Stimulated activated CD8-positive, alpha-beta memory T cell treated with anti-CD3 and anti-CD28 coated beads, Interleukin-7, amount 100 ng/mL, for 4 hours (primary cell): ENCODE measurements around the gene AMBN.
"Not testable (repeated sequence)": the region's sequence is repeated elsewhere in the genome, so short reads cannot be mapped to it uniquely, and the experiment has no call there.

ENCODE experiments used
- DNase-seq, 2 donors: peaks; one replicate each; pipeline ENCODE4 v3.0.0-alpha.2; 2020; ENCODE audit warnings: low read depth in 2 of 2

The AMBN gene

DNA sequence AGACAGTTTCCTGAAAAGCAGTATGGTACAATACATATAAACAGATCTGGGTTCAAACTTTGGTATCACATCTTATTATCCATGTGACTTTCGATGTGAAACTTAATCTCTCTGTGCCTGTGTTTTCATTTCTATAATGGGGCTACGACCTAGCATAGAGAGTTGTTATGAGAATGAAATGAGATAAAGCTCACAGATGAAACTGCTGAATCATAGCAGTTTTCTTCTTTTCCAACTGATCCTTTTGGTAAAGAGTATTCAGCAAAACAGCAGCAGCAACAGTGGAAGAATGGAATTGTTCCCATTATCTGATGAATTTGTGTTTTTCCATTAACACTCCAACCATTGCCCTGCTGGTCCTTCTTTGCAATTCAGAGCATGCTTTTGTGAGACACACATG, 16.3 kb downstream of the AMBN start:
- no peak for DNase-seq

DNA sequence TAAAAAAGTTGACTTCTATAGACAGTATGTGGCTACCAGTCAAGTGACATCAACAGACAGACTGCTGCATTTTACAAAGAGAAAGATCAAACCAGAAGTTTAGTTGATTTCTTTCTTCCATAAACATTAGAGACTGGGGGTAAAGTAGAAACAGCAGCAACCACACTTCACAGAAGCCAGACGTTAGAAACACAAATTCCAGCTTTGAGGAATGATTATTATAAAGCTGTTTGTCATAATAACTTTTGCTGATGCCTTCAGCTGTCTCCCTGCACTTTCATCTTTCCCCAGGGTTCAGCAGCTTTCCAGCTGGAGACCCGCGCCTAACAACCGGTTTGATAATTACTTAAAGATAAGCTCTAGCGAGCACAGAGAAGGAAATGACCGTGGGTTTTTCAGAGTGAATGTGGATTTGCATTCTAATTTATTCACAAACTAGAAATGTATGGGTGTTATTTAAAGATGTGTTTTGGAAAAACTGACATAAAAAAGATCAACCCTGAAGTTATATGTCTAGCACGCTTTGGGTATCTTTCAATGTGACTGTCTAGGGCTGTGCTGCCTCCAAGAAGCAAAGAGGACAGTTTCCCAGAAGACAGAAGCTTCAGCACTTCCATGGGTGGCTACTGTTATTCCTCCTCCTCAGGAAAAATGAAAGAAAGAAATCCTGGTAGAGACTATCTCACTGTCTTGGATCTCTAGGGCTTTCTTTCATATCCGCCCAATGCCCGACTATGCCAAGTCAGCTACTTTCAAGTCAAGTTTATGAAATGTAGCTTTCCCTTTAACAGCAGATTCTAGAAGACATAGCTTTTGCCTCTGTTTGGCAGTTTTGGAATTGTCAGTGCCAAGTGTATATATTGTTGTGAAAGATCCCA, 21.5 kb downstream of the AMBN start:
- DNase-seq, result no peak

GRCh38 chr4:70614184-70614555, 22.1 kb downstream of the AMBN start:
- DNase-seq, result no peak

DNA sequence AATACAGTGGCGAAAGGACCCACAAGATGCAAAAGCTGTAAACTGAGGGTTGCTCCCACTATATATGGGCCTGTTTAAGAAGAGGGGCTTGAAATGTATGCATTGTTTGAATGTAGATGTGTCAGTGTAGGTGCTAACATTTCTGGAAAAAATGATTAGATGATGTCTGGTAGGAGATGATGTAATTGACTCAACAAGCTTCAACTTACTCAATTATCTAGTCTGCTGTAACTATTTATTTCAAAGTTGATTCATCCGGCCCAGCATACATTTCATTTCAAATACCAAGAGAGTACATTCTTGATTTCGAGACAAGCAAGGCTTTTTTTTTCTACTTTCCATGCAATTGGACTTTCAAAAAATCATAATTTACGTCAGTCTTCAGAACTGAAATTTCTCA, 27.2 kb downstream of the AMBN start:
- DNase-seq, result no peak

GRCh38 chr4:70619778-70620177, 27.7 kb downstream of the AMBN start:
- no peak for DNase-seq

GRCh38 chr4:70623323-70623722, 31.3 kb downstream of the AMBN start:
- DNase-seq, result no peak

DNA sequence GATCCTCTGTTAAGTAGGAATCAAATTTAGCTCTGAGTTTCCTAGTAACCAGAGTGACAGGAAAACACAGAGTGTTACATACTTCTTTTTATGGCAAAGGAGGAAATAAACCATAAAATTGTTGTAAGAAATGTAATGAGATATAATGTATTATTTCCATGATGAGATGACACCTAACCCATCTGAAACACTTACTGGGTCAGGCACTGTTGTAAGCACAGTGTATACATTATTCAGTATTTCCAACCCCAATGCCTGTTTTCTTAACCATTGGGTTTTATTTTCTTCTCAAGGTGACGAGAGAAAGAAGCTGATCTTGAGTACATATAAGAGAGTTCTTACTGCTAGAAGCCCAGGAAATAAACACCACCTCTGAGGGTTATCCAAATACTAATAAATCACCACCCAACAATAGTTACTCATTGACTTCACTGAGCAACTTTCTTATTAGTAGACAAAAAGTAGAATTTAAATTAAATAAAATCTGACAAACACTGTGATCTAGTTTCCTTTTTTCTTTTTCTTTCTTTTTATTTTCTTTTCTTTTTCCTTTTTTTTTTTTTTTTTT, 32.3 kb downstream of the AMBN start:
- no peak for DNase-seq

DNA sequence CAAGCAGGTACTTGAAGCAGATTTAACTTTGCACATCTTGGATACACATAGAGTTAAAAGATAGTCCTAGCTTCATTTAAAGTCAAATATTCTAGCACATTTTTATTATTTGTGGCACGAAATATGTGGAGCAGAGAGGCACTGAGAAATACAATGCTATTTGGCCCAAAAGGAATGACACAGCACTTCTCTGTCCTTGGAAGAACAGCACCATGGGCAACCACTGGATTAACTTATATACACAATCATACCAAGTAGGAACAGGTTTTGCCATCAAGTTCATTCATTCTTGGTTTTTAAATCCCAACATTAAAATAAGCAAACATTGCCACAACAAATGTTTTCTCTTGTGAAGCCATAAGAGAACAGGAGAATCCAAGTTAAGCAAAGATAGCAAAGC, 35.6 kb downstream of the AMBN start:
- DNase-seq, result no peak

DNA sequence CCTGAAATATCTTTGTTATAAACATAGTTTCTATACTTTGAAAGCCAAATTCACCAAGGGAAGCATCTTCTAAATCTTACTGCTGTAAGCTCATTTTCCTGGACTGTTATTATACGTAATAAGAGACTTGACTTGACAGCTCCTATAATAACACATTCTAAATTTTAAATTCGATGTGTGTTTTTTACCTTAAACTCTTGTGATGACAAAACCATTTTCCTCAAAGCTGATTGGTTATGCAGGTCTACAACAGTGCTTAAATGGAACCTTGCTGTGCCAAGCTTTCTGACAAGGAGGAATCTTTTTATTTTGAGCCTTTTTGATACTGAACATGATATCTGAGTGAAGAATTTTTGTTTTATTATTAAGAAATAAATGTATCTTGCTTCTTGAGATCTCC, 36.4 kb downstream of the AMBN start, which contains the start of gene ENAM:
Gene ENAM, plus strand, starts transcription at position 301 of the 400 bp plus-strand sequence. CDS start 757 bp downstream, outside the sequence.
- no peak for DNase-seq

DNA sequence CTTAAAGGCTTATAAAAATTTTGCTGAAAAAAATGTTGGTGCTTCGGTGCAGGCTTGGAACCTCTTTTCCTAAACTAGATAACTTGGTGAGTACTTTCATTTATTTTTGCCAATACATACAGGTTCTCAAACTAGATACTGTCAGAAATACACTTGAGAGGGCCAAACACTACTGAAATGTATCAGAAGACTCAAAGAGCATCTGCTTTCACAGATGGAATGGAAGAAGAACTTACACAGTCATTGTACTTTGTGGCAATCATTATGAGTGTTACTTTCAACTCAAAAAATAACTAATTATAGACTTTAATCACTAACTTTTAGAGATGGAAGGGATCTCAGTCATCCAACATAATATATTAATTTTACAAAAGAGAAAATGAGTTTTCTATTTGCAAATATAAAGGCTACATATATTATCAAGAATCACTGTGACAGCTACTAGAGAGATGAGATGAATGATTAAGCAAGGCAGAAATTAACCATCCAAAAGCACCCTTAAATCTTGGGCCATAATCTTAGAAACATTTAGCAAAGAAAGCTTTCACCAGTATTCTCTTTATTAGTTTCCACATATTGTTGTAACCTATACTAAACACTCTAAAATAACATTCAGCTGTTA, 37.5 kb downstream of the AMBN start:
- DNase-seq, result no peak

DNA sequence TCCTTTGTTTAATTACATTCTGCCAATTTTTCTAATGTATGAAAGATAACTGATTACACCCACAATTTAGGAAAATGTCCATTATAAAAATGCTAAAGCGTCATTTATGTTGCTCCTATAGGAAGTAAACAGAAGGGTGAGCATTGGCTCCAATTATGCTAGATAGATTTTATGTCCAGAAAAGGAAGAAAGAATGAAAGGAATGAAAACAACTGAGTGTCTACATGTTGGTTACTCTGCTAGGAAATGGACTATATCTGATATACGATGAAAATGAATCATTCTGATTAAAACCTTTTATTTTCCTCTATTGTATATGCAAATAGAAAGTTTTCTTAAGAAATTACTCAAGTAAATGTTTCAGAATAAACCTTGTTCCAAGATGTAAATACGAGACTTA, 38.1 kb downstream of the AMBN start:
- no peak for DNase-seq

DNA sequence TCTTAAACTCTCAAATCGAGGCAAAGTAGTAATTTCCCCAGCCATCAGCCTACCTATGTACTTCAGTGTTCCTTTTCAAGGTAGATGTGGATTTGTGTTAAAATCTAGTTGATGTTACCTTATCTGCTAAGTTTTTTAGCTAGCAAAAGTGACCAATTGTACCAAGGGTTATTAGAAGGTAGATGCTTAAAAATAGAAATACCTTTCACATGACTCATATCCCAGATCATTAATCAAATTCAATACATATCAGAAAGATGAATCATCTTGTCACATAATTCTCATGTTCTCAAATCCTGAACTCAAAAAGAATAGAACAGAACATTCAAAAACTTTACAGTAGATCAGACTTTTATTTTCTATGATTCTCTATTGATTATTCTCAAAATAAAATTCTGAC, 40.0 kb downstream of the AMBN start:
- DNase-seq, result no peak

DNA sequence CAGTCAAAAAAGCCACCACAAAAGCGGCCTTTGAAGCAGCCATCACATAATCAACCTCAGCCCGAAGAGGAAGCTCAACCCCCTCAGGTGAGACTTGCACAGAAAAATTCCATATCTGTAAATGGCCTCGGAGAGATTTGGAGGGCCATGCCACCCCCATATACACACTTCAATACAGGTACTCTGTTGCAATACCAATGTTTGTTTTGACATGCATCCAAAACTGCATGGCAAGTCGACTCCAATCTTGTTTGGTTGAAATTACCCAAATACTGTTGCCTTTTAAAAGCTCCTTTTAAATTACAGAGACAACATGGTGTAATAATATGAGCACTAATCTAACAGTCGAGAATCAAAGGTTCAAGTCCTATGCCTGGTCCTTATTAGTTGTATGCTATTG, 42.4 kb downstream of the AMBN start:
- DNase-seq, result no peak

DNA sequence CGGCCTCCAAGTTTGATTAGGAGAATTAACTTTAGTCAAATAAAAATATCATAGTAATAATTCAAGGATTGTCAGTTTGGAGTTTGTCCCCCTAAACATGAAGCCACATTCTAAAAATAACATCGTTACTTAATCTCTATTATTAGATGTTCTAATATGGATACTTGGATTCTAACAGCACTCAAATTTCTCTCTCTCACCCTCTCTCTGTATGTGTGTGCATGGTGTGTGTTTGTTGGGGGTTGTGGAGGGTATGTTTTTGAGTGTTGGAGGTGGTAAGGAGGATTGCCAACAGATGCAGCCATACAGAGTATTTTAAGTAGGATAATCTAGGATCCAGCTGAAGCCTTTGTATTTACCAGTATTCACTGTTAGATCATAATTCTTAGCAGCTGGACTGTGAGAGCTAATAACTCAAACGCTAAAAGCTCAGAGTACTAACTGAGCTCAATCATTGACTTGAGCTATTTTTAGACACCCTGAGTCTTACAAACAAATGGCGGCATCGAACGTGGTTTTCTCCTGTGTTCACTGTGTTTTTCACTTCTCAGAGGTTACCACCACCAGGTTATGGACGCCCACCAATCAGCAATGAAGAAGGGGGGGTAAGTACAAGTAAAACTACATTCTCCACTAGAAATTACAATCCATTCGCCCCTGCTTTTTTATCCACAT, 45.3 kb downstream of the AMBN start:
- no peak for DNase-seq

GRCh38 chr4:70640192-70640591, 48.1 kb downstream of the AMBN start:
- DNase-seq, result no peak

GRCh38 chr4:70650741-70651140, 58.7 kb downstream of the AMBN start:
- DNase-seq, result not testable (repeated sequence)

DNA sequence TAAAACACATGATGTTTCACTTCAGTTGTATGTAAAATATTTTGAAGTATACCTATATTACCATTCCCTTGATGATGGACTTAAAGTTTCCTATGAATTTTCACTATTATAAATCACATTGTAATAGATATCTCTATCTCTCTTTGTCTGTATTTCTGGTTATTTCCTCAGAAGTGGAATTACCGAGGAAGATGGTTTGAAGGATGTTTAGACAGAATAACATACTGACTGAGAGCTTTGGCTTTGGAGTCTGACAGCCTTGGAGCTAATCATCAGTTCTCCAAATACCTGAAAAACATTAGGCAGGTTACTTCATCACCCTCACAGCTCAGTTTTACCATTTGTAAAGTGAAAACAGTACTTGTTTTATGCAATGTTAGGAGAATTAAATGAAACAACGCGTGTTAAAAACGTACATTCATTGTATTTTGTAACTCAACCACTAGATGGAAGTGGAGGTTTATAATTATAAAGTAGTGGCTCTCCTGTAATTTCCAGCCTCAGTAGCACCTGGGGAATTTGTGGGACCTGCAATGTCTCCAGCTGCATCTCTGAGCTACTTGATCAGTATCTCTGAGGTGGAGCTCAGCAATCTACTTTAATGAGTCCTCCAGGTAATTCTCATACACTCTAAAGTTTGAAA, 59.9 kb downstream of the AMBN start:
- no peak for DNase-seq

- no peak for DNase-seq
Observed at GRCh38 chr4:70654605-70655011, 62.6 kb downstream of the AMBN start.
